GM19351 (cell line): Measurements from ENCODE around the gene GIMD1.

Experiments used
- ATAC-seq: cut with Tn5 transposase; IDR thresholded peaks from one replicate; pipeline ENCODE4 v1.9.1; 2021; ENCODE audit warnings: mild to moderate bottlenecking, moderate library complexity; ENCODE audit not compliant: unreplicated experiment

Gene GIMD1

DNA sequence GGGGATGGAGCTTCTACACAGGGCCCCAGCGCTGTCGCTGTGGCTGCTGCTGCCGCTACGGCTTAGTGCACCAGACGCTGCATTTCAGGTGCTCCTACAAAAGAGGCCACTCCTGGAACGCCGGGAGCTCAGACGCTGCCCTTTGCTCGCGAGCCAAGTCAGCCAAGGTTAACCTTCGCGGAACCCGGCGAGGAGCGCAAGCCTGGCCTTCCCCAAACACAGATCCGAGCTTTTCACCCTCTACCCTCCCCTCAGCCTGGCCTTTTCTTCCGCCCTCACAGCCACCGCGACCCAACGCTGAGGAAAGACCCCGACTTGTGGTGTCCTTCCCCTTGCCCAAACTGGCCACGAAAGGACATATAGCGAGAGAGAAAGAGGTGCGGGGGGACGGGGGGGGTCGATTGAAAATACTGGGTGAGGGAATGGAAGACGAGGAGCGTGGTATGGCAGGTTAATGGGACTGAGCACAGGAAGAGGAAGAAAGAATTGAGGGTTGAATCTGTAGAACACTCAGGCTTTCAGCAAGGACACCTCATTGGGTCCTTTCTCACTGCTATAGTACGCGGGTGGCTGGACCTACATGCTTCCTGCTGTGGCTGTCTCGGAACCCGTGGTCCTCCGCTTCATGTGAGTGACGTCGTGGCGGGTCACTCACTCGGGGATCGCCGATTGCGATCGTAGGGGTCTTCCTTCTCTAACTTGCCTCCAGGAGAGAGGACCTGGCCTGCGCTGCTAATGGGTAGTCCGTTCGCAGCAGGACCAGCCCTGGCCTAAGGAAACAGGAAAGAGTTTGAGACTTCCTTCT, 52.4 kb downstream of the GIMD1 start, which contains the start of the genes AIMP1 and TBCK:
TSS of gene AIMP1 (plus strand) at position 583 of the 805 bp plus-strand sequence. CDS start 8,460 bp downstream, outside the sequence.
TSS of gene TBCK (minus strand) at position 242 of the 805 bp plus-strand sequence. CDS start 7,249 bp downstream, outside the sequence.
- ATAC-seq: peak; percentile 84

DNA sequence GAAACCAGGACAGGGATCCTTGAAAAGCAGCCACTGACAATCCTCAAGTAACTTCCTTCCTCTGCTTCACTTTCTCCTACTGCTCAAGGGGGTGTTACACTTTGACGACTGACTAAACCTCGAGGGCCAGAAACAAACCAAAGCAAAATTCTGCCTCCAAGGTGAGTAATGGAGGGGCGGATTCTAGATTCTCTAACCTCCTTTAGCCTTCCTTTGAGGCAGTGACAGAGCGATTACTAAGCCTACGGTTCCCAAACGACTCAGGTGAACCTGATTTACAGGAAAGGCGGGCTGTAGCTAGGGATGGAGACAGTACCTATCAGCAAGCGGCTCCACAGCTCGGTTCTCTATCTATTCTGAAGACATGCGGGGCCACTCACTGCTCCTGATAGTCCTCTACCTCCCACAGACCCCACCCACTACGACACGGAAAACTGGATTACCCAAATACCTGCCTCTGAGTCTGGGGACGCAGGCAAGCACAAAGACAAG, 53.1 kb downstream of the GIMD1 start:
- peak; percentile 24 for ATAC-seq

DNA sequence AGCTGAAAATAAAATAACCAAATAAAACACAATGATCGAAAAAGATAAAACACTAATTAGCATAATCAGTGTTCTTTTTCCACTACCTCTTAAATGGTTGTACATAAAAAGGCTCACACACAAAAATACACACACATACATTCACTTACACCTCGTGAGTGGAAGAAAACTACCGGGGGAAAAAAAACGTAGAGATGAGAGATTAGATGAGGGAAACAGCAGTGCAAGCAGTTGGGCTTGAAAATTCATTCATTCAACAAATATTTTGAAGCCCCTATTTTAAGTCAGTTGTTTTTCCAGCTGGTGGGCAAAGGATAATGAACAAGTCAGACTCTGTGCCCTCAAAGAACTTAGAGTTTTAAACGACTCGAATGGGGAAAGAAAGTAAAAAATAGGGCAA, 53.6 kb downstream of the GIMD1 start:
- no peak for ATAC-seq

DNA sequence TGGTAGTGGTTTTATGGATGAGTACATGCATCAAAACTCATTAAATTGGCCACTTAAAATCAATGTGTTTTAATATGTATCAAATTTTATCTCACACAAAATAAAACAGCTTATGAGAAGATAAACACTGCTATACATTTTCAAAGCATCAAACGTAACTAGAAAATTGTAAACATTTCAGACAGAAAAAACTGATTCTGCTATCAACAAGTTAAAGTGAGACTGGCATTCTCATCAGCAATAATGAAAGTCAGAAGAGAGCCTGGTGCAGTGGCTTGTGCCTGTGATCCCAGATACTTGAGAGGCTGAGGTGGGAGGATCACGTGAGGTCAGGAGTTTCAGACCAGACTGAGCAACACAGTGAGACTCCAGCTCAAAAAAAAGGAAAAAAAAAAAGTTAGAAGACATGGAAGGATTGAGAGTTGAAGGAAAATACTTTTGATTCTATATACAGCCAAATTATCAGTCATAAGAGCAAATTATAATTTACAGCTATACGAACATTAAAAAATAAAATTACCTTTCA, 55.5 kb downstream of the GIMD1 start:
- ATAC-seq: no peak

DNA sequence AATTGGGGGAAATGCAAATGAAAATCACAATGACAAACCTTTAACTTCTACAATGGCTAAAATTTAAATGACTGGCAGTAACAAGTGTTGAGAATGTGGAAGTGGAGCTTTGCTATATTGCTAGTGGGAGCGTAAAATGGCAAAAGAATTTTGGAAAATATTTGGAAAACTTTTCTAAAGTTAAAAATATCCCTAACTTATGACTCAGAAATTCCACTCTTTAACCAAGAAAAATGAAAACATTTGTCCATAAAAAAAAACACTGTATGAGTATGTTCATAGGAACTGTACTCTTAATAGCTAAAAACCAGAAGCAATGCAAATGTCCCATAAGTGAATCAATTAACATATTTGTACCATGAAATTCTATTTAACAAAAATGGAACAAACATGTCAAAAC, 56.2 kb downstream of the GIMD1 start:
- ATAC-seq: no peak
